ENCODE measurements around the gene BFSP1. TPM values are rescaled to one million over a fixed set of nuclear protein-coding genes. Genes with fewer than 3 reads are reported as not detected.

Gene BFSP1
- total RNA-seq, 1 donor from 2014 or later, result 0.41 TPM

DNA sequence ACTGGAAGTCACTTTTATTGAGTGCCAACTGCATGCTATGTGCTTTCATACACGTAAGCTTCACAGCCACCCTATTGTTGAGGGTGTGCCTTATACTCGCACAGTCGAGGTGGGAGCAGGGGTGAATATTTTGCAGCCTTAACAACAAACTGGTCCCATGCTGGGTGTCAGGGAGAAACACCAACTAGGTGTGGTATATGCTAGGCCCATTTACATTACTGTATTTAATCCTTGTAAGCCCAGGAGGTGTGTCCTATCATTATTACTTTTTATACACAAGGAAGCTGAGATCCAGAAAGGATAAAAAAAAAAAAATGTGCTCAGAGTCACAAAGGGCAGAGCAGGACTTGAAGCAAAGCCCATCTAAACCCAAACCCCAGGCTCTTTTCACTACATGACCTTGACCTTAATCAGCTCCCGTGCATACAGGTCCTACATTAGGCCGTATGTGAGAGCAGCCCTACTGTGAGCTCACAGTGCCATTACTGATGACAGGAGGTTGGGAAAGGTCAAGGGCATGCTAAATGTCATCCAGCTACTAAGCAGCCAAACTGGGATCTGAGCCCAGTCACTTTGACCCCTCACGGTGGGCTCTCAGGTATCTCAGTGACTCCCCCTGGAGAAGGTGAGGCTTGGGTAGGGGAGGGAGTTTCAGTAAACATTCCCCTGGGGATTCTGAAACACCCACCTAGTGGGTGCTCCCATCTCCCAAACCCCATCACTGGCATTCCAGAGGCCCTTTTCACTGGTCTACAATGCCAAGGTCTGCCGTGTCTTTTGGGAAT, 61.7 kb downstream of the BFSP1 start:
- DNase-seq (ENCODE audit: low spot score in 2 of 2), result no peak
- FAIRE-seq, result no peak

DNA sequence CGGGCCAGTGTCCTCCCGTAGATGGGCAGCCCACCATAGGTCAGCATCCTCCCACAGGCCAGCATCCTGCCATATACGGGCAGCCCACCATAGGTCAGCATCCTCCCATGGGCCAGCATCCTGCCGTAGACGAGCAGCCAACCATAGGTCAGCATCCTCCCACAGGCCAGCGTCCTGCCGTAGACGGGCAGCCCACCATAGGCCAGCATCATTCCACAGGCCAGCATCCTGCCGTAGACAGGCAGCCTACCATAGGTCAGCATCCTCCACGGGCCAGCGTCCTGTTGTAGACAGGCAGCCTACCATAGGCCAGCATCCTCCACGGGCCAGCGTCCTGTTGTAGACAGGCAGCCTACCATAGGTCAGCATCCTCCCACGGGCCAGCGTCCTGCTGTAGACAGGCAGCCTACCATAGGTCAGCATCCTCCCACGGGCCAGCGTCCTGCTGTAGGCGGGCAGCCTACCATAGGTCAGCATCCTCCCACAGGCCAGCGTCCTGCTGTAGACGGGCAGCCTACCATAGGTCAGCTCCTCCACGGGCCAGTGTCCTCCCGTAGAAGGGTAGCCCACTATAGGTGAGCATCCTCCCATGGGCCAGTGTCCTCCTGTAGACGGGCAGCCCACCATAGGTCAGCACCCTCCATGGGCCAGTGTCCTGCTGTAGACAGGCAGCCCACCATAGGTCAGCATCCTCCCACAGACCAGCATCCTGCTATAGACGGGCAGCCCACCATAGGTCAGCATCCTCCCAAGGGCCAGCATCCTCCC, 62.9 kb downstream of the BFSP1 start:
- no peak for FAIRE-seq
- no peak for DNase-seq (ENCODE audit: low spot score in 2 of 2)

DNA sequence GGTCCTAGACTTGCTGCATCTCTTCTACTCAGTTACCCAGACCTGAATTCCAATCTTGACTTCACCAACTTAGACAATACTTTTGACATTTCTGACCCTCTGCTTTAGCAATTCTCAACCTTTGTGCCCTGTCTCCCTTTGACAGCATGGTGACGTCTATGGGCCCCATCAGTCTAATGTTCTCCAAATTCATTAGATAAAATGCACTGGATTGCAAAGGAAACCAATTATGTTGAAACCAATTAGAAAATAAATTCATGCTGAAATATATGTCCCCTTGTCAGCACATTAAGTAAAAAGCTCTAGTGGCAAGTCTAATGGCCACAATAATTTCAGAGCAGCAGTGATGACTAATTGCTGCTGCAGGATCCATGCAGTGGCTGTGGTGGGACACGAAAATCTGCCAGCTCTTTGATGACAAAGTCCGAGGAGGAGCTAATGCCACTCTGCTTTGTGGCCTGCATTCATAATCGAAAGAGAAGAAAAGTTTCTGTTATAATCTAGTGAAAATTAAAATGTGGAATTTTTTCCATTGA, 64.0 kb downstream of the BFSP1 start:
- DNase-seq (ENCODE audit: low spot score in 2 of 2) (no peak), FAIRE-seq (no peak)

DNA sequence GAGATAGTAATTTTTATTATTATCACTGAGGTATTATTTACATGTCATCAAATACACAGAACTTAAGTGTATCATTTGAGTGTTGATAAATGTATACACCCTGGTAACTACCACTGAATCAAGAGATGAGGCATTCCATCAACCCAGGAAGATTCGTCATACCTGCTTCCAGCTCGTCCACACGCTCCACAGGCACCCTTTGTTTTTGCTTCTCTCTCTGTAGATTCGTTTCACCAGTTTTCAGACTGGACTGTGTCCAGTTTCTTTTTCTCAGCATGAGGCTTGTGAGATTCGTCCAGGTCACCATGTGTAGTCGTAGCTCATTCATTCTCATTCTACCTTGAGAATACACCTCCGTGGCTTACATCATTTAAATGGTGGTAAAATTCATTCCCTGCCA, 64.5 kb downstream of the BFSP1 start:
- FAIRE-seq (no peak), DNase-seq (ENCODE audit: low spot score in 2 of 2) (no peak)

DNA sequence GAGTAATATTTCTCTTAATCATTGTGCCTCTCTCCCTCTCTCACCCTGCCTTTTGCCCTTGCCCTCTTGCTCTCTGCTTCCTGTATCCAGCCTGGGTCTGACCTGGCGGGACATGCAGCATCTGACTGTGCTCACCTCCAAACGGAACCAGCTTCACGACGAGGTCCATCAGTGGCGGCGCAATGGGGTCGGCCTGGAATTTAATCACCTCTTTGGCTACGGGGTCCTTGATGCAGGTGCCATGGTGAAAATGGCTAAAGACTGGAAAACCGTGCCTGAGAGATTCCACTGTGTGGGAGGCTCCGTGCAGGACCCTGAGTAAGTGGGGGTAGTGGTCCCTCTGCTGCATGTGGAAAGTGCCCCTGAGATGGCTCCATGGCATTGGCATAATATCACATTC, 65.9 kb downstream of the BFSP1 start:
- DNase-seq (ENCODE audit: low spot score in 2 of 2) (no peak), FAIRE-seq (no peak)

DNA sequence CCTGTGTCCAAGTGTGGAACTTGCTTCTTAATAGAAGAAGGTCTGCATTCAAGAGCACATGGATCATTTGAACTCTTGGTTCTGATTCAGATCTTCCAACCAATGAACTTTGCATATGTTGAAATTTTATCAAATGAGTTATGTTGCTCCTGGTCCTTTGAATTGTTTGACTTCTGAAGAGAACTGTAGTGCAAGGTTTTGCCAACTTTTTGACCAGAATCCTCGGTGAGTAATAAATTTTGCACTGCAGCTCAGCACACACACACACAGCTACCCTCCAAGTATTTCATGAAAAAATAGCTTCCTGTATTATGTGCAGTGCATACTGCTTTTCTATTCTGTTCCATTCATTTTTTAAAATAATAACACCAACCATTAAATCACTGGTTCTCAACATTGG, 67.5 kb downstream of the BFSP1 start:
- FAIRE-seq (no peak), DNase-seq (ENCODE audit: low spot score in 2 of 2) (no peak)

DNA sequence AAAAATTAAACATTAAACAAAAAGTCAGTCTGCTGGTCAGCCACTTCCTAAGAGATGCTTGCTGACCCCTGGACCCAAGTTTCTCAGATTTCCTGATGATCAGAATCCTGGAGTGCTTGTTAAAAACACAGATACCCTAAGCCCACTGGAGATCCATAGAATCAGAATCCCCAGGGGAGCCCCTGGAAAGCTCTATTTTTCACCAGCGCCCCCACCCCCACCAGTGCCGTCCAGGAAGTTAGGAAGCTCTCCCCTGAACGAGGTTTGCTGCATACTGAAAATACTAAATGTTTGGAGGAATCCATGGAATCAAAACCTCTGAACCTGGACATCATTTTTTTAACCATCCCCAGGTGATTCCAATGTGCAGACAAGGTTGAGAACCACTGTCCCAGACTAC, 69.2 kb downstream of the BFSP1 start:
- no peak for FAIRE-seq
- DNase-seq (ENCODE audit: low spot score in 2 of 2), result no peak

DNA sequence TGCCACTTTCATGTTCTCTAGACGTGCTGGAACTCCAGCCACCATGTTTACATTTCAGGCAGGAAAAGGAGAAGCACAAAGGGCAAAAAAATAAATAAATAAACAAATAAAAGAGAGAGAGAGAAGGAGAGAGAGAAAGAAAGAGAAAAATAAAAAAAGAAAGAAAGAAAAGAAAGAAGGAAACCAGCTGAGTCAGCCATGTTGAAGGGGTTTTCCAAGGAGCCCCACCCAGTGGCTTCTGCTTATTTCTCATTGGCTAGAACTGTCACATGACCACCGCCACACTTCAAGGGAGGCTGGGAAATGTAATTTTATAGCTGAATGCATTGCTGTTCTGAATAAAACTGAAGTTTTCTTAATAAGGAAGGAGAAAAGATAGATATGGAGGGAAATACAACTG, 71.1 kb downstream of the BFSP1 start:
- DNase-seq (ENCODE audit: low spot score in 2 of 2) (no peak), FAIRE-seq (no peak)

DNA sequence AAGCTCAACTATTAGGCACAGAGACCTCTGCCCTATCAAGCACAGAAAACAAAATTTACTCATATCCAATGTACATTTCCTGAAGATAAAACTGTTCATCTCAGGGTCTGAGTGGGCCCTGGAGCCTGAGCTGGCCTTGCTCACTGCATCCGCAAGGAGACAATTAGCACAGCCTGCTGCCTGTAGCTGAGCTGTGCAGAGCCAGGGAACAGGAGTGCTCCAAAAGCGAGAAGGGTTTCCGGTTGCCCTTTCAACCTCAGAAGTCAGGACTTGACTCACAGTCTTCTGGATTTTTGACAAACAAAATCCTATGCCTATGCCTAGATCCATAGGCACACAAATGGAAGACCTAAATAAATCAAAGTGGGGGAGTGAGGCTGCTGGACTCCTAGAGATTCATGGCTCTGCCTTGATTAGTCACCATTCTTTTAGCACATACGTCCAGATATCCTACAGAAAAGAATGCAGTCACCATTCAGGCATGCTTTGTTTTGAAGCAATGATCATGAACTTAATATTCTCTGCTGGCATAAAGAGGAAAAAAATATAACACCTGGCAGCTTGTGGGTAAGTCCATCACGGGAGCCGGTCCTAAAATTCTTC, 73.5 kb downstream of the BFSP1 start:
- FAIRE-seq (no peak), DNase-seq (ENCODE audit: low spot score in 2 of 2) (no peak)

DNA sequence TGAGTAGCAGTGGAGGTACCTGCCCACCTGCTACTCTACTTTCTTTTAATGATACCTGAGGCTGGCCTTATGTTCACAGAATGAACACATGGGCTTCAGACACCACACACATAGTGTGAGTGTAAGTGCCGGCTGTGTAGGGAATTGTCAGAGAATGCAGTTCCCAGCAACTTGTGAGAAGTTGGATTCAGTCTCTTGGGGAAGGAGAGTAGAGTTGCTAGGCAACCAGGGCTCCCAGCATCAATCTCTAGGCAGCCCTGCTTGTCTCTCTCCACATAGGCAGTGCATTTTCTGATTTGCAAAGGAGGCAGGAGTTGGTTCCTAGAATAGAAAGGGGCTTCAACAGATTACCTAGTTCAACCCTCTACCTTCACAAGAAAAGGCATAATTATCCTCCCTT, 74.1 kb downstream of the BFSP1 start:
- DNase-seq (ENCODE audit: low spot score in 2 of 2) (no peak), FAIRE-seq (no peak)

DNA sequence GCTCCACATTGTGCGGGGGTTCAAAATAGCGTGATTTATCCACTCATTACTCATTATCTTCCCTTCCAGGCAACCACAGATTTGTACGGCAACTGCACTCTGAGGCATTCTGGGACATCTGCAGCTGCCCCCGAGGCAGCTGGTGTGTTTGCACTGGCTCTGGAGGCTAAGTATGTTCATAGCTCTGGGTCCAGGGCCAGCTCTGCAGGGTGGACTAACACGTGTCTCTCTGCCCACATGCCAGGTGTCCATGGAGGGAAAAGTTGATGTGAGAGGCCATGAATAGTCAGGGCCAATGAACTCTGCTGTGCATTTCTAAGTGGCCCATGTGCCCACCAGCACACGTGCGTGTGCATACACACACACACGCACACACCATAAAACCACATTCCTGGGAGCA, 74.9 kb downstream of the BFSP1 start:
- no peak for FAIRE-seq
- no peak for DNase-seq (ENCODE audit: low spot score in 2 of 2)

DNA sequence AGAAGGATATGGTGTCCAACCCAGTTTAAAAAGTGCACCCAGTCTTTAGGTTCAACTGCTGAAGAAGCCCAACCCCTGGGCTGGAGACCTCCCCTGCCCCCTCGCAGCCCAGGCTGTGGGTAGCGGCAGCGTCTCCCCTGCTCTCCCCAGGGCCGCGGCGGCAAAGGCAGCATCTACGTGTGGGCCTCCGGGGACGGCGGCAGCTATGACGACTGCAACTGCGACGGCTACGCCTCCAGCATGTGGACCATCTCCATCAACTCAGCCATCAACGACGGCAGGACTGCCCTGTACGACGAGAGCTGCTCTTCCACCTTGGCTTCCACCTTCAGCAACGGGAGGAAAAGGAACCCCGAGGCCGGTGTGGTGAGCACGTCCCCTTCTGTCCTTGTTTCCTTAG, 77.6 kb downstream of the BFSP1 start:
- DNase-seq (ENCODE audit: low spot score in 2 of 2), result no peak
- no peak for FAIRE-seq

DNA sequence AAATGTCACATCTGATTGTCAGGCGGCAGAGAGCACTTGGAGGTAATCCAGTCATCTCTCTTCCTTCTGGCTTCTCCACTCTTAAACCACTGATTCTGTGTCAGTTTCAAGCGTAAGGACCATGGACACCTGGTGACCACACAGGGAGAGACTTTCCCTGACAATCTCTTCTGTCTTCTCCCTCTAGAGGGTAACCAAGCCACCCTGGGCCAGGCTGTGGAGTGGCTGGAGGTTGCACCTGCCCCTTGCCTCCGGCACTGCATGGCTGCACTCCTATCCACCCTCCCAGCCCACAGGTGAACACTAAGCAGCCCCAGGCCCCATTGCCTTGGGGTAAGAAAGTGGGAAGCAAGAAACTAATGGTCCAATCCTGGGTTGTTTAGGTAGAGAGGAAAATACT, 78.7 kb downstream of the BFSP1 start:
- FAIRE-seq (no peak), DNase-seq (ENCODE audit: low spot score in 2 of 2) (no peak)

DNA sequence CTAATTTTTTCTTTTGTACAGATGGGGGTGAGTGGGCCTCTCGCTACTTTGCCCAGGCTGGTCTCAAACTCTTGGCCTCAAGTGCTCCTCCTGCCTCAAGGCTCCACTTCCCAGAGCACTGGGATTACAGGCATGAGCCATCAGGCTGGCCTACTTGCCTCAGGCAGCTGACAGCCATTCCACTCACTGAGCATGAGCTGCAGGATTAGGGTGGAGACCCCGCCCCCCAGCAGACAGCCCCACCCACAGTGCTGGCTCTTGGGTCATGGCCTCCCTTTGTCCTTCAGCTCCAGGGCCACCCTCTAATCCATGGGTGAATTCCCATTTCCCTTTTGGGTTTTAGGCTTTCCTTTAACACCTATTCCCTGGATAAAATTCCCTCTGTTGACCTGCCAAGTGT, 82.1 kb downstream of the BFSP1 start:
- DNase-seq (ENCODE audit: low spot score in 2 of 2), result no peak
- FAIRE-seq, result no peak

DNA sequence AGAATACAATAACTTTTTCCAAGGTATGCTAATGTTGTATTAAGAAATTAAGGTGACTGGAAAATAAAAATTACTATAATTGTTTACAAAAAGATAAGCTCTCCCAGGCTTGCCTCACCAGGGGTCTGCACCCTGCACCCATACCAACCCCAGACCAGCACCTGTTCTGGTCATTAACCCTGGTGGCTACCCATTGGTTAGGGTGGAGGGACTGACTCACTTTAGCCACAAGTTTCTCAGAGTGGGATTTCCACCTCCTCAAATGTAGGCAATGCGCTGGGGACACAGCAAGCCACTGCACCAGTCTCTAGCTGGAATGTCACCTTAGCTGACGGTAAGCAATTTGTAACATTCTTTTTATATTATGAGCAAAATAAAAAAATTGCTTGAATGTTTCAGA, 83.1 kb downstream of the BFSP1 start:
- FAIRE-seq, result no peak

DNA sequence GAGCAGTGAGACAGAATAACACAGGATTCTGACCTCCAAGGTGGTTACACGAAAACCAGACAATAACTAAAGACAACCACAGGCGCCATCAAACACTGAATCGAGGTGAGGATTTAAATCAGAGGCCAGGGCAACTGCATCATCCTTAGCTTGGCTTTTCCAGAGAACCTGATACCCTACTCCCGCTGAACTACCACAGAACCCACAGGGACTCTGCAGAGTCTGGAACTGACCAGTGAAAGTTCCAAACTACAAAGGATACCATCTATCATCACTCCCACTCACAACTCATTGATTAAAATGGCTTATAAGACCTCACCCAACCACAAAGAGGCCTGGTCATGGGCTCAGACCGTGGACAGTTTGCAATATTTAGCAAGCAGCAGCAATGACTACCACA, 85.0 kb downstream of the BFSP1 start:
- FAIRE-seq (no peak), DNase-seq (ENCODE audit: low spot score in 2 of 2) (no peak)

More for the DNA sequence above, 83.1 kb downstream of the BFSP1 start:
- no peak for DNase-seq (ENCODE audit: low spot score in 2 of 2)

DNA sequence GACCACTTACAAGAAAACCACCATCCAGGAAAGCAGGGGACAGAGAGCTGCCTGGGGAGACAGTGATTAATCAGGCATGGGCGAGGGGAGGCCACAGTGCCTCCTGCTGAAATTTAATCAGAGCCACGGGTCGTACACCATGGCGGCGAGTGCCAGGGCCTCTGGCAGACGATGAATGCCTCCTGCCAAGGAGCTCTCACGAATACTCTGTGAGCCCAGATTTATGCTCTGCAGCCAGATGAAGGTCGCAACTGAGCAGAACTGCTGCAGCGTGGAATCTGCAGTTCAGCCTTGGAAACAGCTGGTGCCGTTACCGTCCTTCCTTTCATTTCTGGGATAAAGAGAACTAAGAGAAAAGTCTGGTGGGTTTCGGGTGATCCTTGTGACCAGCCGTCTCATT, 85.6 kb downstream of the BFSP1 start:
- DNase-seq (ENCODE audit: low spot score in 2 of 2) (no peak), FAIRE-seq (no peak)

DNA sequence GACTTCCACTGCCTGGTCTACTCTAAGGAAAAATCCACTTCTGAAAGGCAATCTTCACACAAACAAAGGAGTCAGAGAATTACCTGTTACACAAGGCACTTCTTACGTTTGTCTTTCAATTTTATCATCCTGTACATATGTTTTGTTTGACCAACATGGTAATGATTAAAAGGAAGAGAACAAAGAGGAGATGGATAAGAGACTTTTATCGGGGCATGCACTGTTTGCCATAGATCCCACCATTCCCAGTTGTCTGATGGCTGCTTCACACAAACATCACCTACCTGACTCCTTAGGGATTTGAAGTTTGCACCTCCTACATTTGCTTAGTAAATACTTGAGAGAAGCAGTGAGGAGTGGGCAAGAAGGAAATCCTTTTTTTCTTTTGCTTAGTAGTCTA, 87.1 kb downstream of the BFSP1 start:
- FAIRE-seq (no peak), DNase-seq (ENCODE audit: low spot score in 2 of 2) (no peak)
